SJCRH30 (cell line): ENCODE results near the gene SPON1. TPM values are rescaled to one million over a fixed set of nuclear protein-coding genes. Genes with fewer than 3 reads are reported as not detected.
"Not testable (repeated sequence)": the region's sequence is repeated elsewhere in the genome, so short reads cannot be mapped to it uniquely, and the experiment has no call there.

ENCODE experiments used
- DNase-seq, 2 experiments: peaks; one replicate each; pipeline ENCODE4 v3.0.0-alpha.2; 2015 to 2020
- H3K27ac ChIP-seq: fragments of 250-450 bp; sonication (Bioruptor Pico); 2 replicates; pipeline ENCODE4 v1.5.1; 2020; ENCODE audit warnings: mild to moderate bottlenecking, moderate library complexity
- H3K27me3 ChIP-seq: fragments of 250-450 bp; sonication (Bioruptor Pico); 2 replicates; pipeline ENCODE4 v1.5.1; 2020; ENCODE audit warnings: mild to moderate bottlenecking, moderate library complexity
- H3K36me3 ChIP-seq: fragments of 250-450 bp; sonication (Bioruptor Pico); 2 replicates; pipeline ENCODE4 v1.5.1; 2020; ENCODE audit warnings: mild to moderate bottlenecking, moderate library complexity
- H3K4me1 ChIP-seq: fragments of 250-450 bp; sonication (Bioruptor Pico); 2 replicates; pipeline ENCODE4 v1.5.1; 2020; ENCODE audit warnings: mild to moderate bottlenecking, moderate library complexity
- H3K4me3 ChIP-seq: fragments of 250-450 bp; sonication (Bioruptor Pico); 2 replicates; pipeline ENCODE4 v1.5.1; 2020; ENCODE audit warnings: mild to moderate bottlenecking, moderate library complexity
- H3K9me3 ChIP-seq: fragments of 250-450 bp; sonication (Bioruptor Pico); replicated peaks from 2 replicates; pipeline ENCODE4 v1.5.1; 2020; ENCODE audit warnings: mild to moderate bottlenecking, moderate library complexity
- total RNA-seq: library from RNA; depleted of rRNA; stranded (reverse); fragments of >200 nt; shearing (Covaris generic); gene quantifications from 2 replicates; pipeline ENCODE4 v1.2.3, GENCODE V29; 2014; rRNA removed

Gene SPON1
- total RNA-seq, result not detected in 2 replicates

- H3K36me3 ChIP-seq, result no peaks in the 10 kb centered on the region
- H3K27ac ChIP-seq, result no peak within 1 kb of the TSS
- H3K9me3 ChIP-seq, result no peaks in the 10 kb centered on the region
- no peak within 1 kb of the TSS for H3K4me3 ChIP-seq
- H3K4me1 ChIP-seq, result no peaks in the 10 kb centered on the region
- DNase-seq, result no peak
- peaks cover 16% of the 10 kb centered on the region for H3K27me3 ChIP-seq
Observed at GRCh38 chr11:13962562-13963168, at the start of gene SPON1. Gene SPON1 (plus strand): TSS chr11:13962723. CDS start chr11:13962905, 182 bp downstream.

- H3K4me3 ChIP-seq, result no peak overlapping the region
- peaks cover 8% of the 10 kb centered on the region; the same call in 1 of the 2 replicates for H3K27me3 ChIP-seq
- no peaks in the 10 kb centered on the region for H3K9me3 ChIP-seq
- no peak for DNase-seq
- H3K4me1 ChIP-seq, result no peaks in the 10 kb centered on the region
- H3K27ac ChIP-seq, result no peak overlapping the region
- no peaks in the 10 kb centered on the region for H3K36me3 ChIP-seq
Observed at GRCh38 chr11:13917264-13917663, 45.3 kb upstream of the SPON1 start.

GRCh38 chr11:13917904-13918303 is 44.6 kb upstream of the SPON1 start:
- no peak overlapping the region for H3K4me3 ChIP-seq
- H3K9me3 ChIP-seq, result no peaks in the 10 kb centered on the region
- no peaks in the 10 kb centered on the region for H3K36me3 ChIP-seq
- DNase-seq, result no peak
- H3K27ac ChIP-seq, result no peak overlapping the region
- H3K4me1 ChIP-seq, result no peaks in the 10 kb centered on the region
- H3K27me3 ChIP-seq, result peaks cover 8% of the 10 kb centered on the region; the same call in 1 of the 2 replicates

- Histone ChIP-seq H3K9me3 (no peaks in the 10 kb centered on the region), H3K27me3 (peaks cover 8% of the 10 kb centered on the region; the same call in 1 of the 2 replicates), H3K36me3 (no peaks in the 10 kb centered on the region), H3K4me3 (no peak overlapping the region), H3K27ac (no peak overlapping the region), H3K4me1 (no peaks in the 10 kb centered on the region)
- DNase-seq, result no peak
Observed at GRCh38 chr11:13920756-13921155, 41.8 kb upstream of the SPON1 start.

- Histone ChIP-seq H3K36me3 (no peaks in the 10 kb centered on the region), H3K27ac (no peak overlapping the region)
- no peak for DNase-seq
Observed at GRCh38 chr11:13921545-13921944, 41.0 kb upstream of the SPON1 start.

GRCh38 chr11:13923182-13923581 is 39.3 kb upstream of the SPON1 start:
- H3K36me3 ChIP-seq, result no peaks in the 10 kb centered on the region
- H3K9me3 ChIP-seq, result no peaks in the 10 kb centered on the region
- no peak overlapping the region for H3K27ac ChIP-seq
- no peaks in the 10 kb centered on the region for H3K4me1 ChIP-seq
- no peak overlapping the region for H3K4me3 ChIP-seq
- DNase-seq, result no peak
- peaks cover 8% of the 10 kb centered on the region; the same call in 1 of the 2 replicates for H3K27me3 ChIP-seq

More at GRCh38 chr11:13921545-13921944, 41.0 kb upstream of the SPON1 start:
- H3K27me3 ChIP-seq, result peaks cover 8% of the 10 kb centered on the region; the same call in 1 of the 2 replicates
- no peak overlapping the region for H3K4me3 ChIP-seq
- no peaks in the 10 kb centered on the region for H3K4me1 ChIP-seq
- no peaks in the 10 kb centered on the region for H3K9me3 ChIP-seq

- H3K36me3 ChIP-seq, result no peaks in the 10 kb centered on the region
- H3K27ac ChIP-seq, result no peak overlapping the region
- DNase-seq, result no peak
- H3K9me3 ChIP-seq, result no peaks in the 10 kb centered on the region
- H3K27me3 ChIP-seq, result peaks cover 4% of the 10 kb centered on the region; the same call in 1 of the 2 replicates
- no peaks in the 10 kb centered on the region for H3K4me1 ChIP-seq
- H3K4me3 ChIP-seq, result no peak overlapping the region
Observed at GRCh38 chr11:13923716-13924650, 38.5 kb upstream of the SPON1 start.

- Histone ChIP-seq H3K36me3 (no peaks in the 10 kb centered on the region), H3K27me3 (peaks cover 4% of the 10 kb centered on the region; the same call in 1 of the 2 replicates), H3K9me3 (no peaks in the 10 kb centered on the region), H3K27ac (no peak overlapping the region), H3K4me1 (no peaks in the 10 kb centered on the region), H3K4me3 (no peak overlapping the region)
- no peak for DNase-seq
Observed at GRCh38 chr11:13924801-13925327, 37.7 kb upstream of the SPON1 start.

GRCh38 chr11:13926366-13926765 is 36.2 kb upstream of the SPON1 start:
- not testable (repeated sequence) for H3K4me1 ChIP-seq, H3K27ac ChIP-seq, DNase-seq, H3K9me3 ChIP-seq, H3K4me3 ChIP-seq, H3K27me3 ChIP-seq, H3K36me3 ChIP-seq

GRCh38 chr11:13926981-13927380 is 35.5 kb upstream of the SPON1 start:
- Histone ChIP-seq H3K9me3 (no peaks in the 10 kb centered on the region), H3K4me3 (no peak overlapping the region), H3K27me3 (no peaks in the 10 kb centered on the region), H3K4me1 (no peaks in the 10 kb centered on the region), H3K36me3 (no peaks in the 10 kb centered on the region), H3K27ac (no peak overlapping the region)
- DNase-seq, result no peak

GRCh38 chr11:13927481-13927880 is 35.0 kb upstream of the SPON1 start:
- no peaks in the 10 kb centered on the region for H3K27me3 ChIP-seq
- H3K4me1 ChIP-seq, result no peaks in the 10 kb centered on the region
- no peaks in the 10 kb centered on the region for H3K36me3 ChIP-seq
- H3K9me3 ChIP-seq, result no peaks in the 10 kb centered on the region
- no peak overlapping the region for H3K4me3 ChIP-seq
- DNase-seq, result no peak
- no peak overlapping the region for H3K27ac ChIP-seq

- no peaks in the 10 kb centered on the region for H3K4me1 ChIP-seq
- no peaks in the 10 kb centered on the region for H3K9me3 ChIP-seq
- no peaks in the 10 kb centered on the region for H3K36me3 ChIP-seq
- H3K27me3 ChIP-seq, result no peaks in the 10 kb centered on the region
- no peak overlapping the region for H3K4me3 ChIP-seq
- no peak overlapping the region for H3K27ac ChIP-seq
- DNase-seq, result no peak
Observed at GRCh38 chr11:13928566-13929251, 33.8 kb upstream of the SPON1 start.

GRCh38 chr11:13929395-13929891 is 33.1 kb upstream of the SPON1 start:
- no peaks in the 10 kb centered on the region for H3K27me3 ChIP-seq
- no peaks in the 10 kb centered on the region for H3K4me1 ChIP-seq
- H3K27ac ChIP-seq, result no peak overlapping the region
- no peaks in the 10 kb centered on the region for H3K36me3 ChIP-seq
- H3K4me3 ChIP-seq, result no peak overlapping the region
- H3K9me3 ChIP-seq, result no peaks in the 10 kb centered on the region
- no peak for DNase-seq

- Histone ChIP-seq H3K4me3 (no peak overlapping the region), H3K9me3 (no peaks in the 10 kb centered on the region), H3K4me1 (no peaks in the 10 kb centered on the region), H3K27ac (no peak overlapping the region), H3K27me3 (no peaks in the 10 kb centered on the region), H3K36me3 (no peaks in the 10 kb centered on the region)
- DNase-seq, result no peak
Observed at GRCh38 chr11:13931356-13931755, 31.2 kb upstream of the SPON1 start.
